GM21367 (cell line): ENCODE measurements around the gene EZH1.
A peak's percentile ranks its signal among the peaks of the same experiment; 100 is the strongest.

Source experiments
- ATAC-seq: cut with Tn5 transposase; IDR thresholded peaks from one replicate; pipeline ENCODE4 v1.9.1; 2021; ENCODE audit not compliant: unreplicated experiment

EZH1 gene

GRCh38 chr17:42744806-42745617, at the start of gene EZH1:
EZH1 (minus strand) TSS chr17:42745040; CDS start chr17:42728941, 16,099 bp downstream.
- ATAC-seq, result peak; percentile 62

GRCh38 chr17:42792545-42792944, 47.7 kb upstream of the EZH1 start:
- ATAC-seq, result no peak

- ATAC-seq, result no peak
Observed at GRCh38 chr17:42791948-42792347, 47.1 kb upstream of the EZH1 start.

GRCh38 chr17:42787266-42787665, 42.4 kb upstream of the EZH1 start:
- no peak for ATAC-seq

- no peak for ATAC-seq
Observed at GRCh38 chr17:42784811-42785592, 40.2 kb upstream of the EZH1 start.

GRCh38 chr17:42784409-42784808, 39.6 kb upstream of the EZH1 start:
- no peak for ATAC-seq

- no peak for ATAC-seq
Observed at GRCh38 chr17:42783791-42784138, 38.9 kb upstream of the EZH1 start.

GRCh38 chr17:42783062-42783790, 38.4 kb upstream of the EZH1 start:
- no peak for ATAC-seq

GRCh38 chr17:42782166-42783061, 37.6 kb upstream of the EZH1 start:
- no peak for ATAC-seq

- ATAC-seq, result no peak
Observed at GRCh38 chr17:42781639-42782165, 36.9 kb upstream of the EZH1 start.

GRCh38 chr17:42780851-42781638, 36.2 kb upstream of the EZH1 start:
- ATAC-seq, result no peak

- ATAC-seq, result no peak
Observed at GRCh38 chr17:42779936-42780850, 35.4 kb upstream of the EZH1 start, which contains the start of gene WNK4. WNK4 (plus strand) TSS chr17:42780610; CDS start chr17:42780699, 89 bp downstream.

GRCh38 chr17:42779304-42779935, 34.6 kb upstream of the EZH1 start:
- ATAC-seq, result no peak

GRCh38 chr17:42778570-42778969, 33.7 kb upstream of the EZH1 start:
- ATAC-seq, result no peak

- ATAC-seq, result no peak
Observed at GRCh38 chr17:42775534-42776098, 30.8 kb upstream of the EZH1 start.

GRCh38 chr17:42774066-42774745, 29.4 kb upstream of the EZH1 start:
- no peak for ATAC-seq
